ENCODE data around the gene MRPL20.
"Not testable (repeated sequence)": the region's sequence is repeated elsewhere in the genome, so short reads cannot be mapped to it uniquely, and the experiment has no call there.

DNA sequence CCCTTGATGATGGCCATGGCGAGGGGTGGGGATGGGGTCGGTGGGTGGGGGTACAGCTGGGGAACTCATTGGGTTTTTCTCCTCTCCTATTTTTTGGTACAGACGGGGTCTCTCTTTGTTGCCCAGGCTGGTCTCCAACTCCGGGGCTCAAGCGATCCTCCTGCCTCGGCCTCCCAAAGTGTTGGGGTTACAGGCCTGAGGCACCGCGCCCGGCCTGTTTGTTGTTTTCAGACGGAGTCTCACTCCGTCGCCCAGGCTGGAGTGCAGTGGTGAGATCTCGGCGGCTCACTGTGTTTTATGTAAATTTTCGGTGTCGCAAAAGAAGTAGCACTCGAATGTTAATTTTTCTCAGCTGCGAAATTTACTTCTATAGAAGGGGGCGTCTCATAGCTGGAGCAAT lies 39.5 kb upstream of the MRPL20 start:
- TF ChIP-seq CTCF (conservative IDR thresholded peaks at IDR 0.05); EZH2 (IDR thresholded peaks at IDR 0.05; ENCODE audit: low read depth): not testable (repeated sequence)

All from PC-9 (cell line).